HG02798 (cell line): ENCODE results near the gene NEIL3.

ENCODE experiments used
- ATAC-seq: cut with Tn5 transposase; IDR thresholded peaks from one replicate; pipeline ENCODE4 v1.9.1; 2021; ENCODE audit warnings: mild to moderate bottlenecking; ENCODE audit not compliant: unreplicated experiment, poor library complexity

NEIL3 gene, protein sequence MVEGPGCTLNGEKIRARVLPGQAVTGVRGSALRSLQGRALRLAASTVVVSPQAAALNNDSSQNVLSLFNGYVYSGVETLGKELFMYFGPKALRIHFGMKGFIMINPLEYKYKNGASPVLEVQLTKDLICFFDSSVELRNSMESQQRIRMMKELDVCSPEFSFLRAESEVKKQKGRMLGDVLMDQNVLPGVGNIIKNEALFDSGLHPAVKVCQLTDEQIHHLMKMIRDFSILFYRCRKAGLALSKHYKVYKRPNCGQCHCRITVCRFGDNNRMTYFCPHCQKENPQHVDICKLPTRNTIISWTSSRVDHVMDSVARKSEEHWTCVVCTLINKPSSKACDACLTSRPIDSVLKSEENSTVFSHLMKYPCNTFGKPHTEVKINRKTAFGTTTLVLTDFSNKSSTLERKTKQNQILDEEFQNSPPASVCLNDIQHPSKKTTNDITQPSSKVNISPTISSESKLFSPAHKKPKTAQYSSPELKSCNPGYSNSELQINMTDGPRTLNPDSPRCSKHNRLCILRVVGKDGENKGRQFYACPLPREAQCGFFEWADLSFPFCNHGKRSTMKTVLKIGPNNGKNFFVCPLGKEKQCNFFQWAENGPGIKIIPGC

GRCh38 chr4:177309522-177310371 is at the start of gene NEIL3:
TSS of gene NEIL3 (plus strand) at chr4:177309874. CDS start at chr4:177309954, 80 bp downstream.
- peak; percentile 92 for ATAC-seq

GRCh38 chr4:177263818-177264217 is 45.9 kb upstream of the NEIL3 start:
- ATAC-seq, result no peak

GRCh38 chr4:177264788-177265422 is 44.8 kb upstream of the NEIL3 start:
- ATAC-seq, result no peak

DNA sequence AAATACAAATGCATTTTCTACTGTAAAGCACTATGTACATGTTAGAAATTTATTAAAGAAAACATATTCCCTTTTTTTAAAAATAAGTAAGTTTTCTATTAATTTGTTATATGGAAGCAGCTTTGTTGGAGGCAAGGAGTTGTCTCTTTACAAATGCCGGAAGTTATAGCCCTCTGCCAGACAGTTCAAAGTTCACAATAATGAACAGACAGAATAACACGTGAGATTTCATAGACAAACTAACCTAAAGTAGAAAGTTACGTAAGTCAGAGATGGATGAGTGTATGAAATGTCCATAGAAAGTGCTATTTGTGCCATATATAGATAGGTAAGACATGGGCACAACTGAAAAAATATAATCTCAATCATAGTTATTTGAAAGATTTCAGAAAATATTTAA is 43.9 kb upstream of the NEIL3 start:
- no peak for ATAC-seq

GRCh38 chr4:177266506-177266905 is 43.2 kb upstream of the NEIL3 start:
- ATAC-seq, result no peak

GRCh38 chr4:177267911-177268310 is 41.8 kb upstream of the NEIL3 start:
- ATAC-seq, result no peak

- ATAC-seq, result no peak
Measured at GRCh38 chr4:177271091-177271490, 38.6 kb upstream of the NEIL3 start.

GRCh38 chr4:177271915-177272766 is 37.5 kb upstream of the NEIL3 start:
- ATAC-seq, result no peak

DNA sequence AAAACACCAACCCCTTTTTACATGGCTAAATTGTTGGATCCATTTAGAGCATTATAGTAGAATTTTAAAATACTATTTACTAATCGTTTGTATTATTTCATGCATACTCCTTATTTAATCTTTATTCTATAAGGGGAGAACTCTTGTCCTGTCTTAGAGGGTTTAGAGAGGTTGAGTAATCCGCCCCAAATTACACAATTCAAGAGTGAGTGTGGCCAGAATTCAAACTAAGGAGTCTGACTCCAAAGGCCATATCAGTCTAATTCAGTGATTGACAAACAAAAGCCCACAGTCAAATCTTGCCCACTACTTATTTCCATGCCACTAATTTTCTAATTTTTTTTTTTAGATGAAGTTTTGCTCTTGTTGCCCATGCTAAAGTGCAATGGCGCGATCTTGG is 33.7 kb upstream of the NEIL3 start:
- ATAC-seq, result no peak

DNA sequence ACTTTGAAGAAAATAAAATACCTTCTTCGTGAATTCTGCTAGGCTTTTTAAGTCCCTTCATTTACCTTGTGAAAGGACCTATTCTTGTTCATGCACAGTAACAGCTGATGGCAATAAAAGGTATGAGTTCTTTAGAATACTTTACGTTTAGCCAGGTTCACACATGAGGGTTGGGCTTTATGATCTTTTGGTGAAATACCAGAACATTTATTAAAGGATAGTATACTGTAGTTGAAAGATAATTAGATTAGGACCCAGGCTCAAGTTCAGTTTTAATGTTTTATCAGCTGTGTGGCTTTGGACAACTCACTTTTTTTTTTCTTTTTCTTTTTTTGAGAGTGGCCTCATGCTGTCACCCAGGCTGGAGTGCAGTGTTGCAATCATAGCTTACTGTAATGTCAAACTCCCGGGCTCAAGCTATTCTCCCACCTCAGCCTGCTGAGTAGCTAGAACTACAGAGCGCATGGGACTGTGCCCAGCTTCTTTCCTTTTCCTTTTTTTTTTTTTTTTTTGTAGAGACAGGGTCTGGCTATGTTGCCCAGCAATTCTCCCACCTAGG is 28.2 kb upstream of the NEIL3 start:
- no peak for ATAC-seq

DNA sequence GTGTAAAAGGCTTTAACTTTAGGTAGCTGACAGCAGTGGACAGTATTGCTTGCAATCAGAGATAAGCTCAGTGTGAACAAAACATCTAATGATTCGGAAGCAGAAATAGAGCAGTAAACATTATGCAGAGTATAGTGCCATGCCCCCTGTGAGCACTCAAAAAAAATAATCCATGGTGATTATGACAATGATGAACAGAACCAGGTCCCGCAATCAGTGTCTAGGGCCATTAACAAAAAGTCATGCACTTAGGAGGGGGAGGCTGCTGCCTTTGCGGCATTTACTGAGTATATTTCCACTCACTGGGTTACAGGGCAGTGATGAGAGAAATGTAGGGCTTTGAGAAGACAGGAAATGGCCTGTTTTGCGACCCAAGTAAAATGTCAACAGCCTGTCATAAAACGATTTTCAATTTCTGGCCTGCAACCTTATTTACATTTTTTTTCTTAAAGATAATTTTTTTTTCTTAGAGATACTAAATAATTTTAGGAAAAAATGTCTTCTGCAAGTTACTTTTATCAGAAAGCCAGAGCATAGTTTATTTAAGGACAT is 27.3 kb upstream of the NEIL3 start:
- no peak for ATAC-seq

GRCh38 chr4:177283167-177283566 is 26.5 kb upstream of the NEIL3 start:
- no peak for ATAC-seq

DNA sequence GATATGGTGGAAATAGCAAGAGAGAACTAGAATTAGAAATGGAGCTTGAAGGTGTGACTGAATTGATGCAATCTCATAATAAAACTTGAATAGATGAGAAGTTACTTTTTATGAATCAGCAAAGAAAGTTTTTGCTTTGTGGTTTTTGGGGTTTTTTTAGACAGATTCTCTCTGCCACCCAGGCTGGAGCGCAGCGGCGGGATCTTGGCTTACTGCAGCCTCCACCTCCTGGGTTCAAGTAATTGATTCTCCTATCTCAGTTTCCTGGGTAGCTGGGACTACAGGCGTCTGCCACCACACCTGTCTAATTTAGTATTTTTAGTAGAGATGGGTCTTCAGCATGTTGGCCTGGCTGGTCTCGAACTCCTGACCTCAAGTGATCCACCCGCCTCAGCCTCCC is 23.7 kb upstream of the NEIL3 start:
- no peak for ATAC-seq

- no peak for ATAC-seq
Measured at GRCh38 chr4:177287255-177287654, 22.4 kb upstream of the NEIL3 start.

DNA sequence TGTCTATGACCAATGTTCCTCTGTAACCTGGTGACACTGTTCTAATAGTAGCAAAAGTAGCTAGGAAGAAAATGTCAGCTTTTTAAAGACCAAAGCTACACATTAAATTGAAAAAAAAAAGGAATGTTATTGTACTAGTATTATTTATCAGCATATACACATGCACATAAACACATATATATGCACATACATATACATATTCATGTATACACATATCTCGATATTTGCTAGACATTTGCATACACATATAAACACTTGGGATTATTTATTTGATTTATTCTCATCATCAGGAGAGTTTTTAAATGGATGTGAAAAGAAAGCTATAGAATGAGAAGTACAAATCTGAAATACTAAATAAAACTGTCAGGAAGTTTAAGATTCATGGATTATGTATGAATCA is 21.3 kb upstream of the NEIL3 start:
- no peak for ATAC-seq

DNA sequence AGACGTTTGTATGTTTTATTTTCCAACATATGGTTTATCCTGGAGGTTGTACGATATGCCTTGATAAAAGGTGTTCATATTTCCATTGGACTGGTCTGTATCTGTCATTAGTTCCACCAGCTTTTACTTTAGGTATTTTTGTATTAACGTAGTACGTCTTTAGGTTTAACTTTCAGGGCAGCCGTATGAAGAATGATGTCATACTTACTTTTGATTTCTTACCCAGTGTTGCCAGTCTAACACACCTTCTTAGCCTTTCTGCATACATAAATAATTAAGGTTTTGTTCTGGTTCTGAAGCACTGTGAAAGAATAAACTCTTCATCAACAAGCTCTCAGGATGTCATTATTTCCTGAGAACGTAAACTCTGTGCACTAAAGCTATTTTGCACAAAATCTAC is 18.9 kb upstream of the NEIL3 start:
- no peak for ATAC-seq

DNA sequence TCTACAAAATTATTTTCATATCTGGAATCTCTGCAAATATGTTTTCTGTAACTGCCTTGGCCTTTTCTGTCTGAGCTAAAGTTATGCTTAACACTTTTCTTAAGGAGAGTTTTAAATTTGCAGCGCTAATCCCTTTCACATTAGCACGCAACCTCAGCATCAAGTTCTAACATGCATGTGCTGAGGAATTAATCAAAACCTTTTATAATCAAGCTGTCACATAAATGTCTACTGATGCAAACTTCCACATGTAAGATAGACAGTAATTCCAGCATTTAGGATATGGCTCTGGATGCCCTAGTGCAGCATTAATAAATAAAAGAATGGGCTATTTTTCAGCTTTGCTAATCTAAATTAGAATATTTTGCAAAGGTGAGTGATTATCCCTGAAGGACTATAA is 17.5 kb upstream of the NEIL3 start:
- no peak for ATAC-seq

- peak; percentile 46 for ATAC-seq
Measured at GRCh38 chr4:177293208-177294033, 16.3 kb upstream of the NEIL3 start.
